MG63 (cell line): Measurements from ENCODE around the gene ABCC3. TPM values are rescaled to one million over a fixed set of nuclear protein-coding genes. Genes with fewer than 3 reads are reported as not detected.

Experiments used
- total RNA-seq: library from RNA; depleted of rRNA; stranded (reverse); fragments of >200 nt; shearing (Covaris generic); gene quantifications from 2 replicates; pipeline ENCODE4 v1.2.3, GENCODE V29; 2014; ENCODE audit warnings: low replicate concordance; rRNA removed

The ABCC3 gene
- total RNA-seq, 1 experiment from 2014 or later, result 2.0 TPM

Other genes starting within 250 kb of the ABCC3 start
- 365 and 417 TPM in 2 replicates for gene LRRC59, start 237.4 kb upstream of the ABCC3 start, total RNA-seq
- gene ACSF2, start 208.7 kb upstream of the ABCC3 start, total RNA-seq, result 8.9 and 24.5 TPM in 2 replicates
- not detected in 2 replicates for gene CHAD, start 166.0 kb upstream of the ABCC3 start, total RNA-seq
- 53.6 and 69.2 TPM in 2 replicates for gene RSAD1, start 156.0 kb upstream of the ABCC3 start, total RNA-seq
- not detected in 2 replicates for gene MYCBPAP, start 126.4 kb upstream of the ABCC3 start, total RNA-seq
- gene EPN3, start 102.1 kb upstream of the ABCC3 start, total RNA-seq, result not detected in 2 replicates
- 52.1 and 59.6 TPM in 2 replicates for gene SPATA20, start 87.7 kb upstream of the ABCC3 start, total RNA-seq
- not detected in 2 replicates for gene CACNA1G, start 74.2 kb upstream of the ABCC3 start, total RNA-seq
- gene ANKRD40, start 73.0 kb downstream of the ABCC3 start, total RNA-seq, result 34.8 and 42.5 TPM in 2 replicates
- 18.1 and 136 TPM in 2 replicates for gene LUC7L3, start 84.7 kb downstream of the ABCC3 start, total RNA-seq
- not detected in 2 replicates for gene ANKRD40CL, start 132.6 kb downstream of the ABCC3 start, total RNA-seq
- gene WFIKKN2, start 200.7 kb downstream of the ABCC3 start, total RNA-seq, result not detected in 2 replicates
- gene TOB1, start 231.5 kb downstream of the ABCC3 start, total RNA-seq, result 16.0 and 17.5 TPM in 2 replicates